ENCODE data around the gene CAMK1D. TPM values are rescaled to one million over a fixed set of nuclear protein-coding genes. Genes with fewer than 3 reads are reported as not detected.
A peak's percentile ranks its signal among the peaks of the same experiment; 100 is the strongest.

The CAMK1D gene
- polyA plus RNA-seq, 1 donor: 8.4 TPM

DNA sequence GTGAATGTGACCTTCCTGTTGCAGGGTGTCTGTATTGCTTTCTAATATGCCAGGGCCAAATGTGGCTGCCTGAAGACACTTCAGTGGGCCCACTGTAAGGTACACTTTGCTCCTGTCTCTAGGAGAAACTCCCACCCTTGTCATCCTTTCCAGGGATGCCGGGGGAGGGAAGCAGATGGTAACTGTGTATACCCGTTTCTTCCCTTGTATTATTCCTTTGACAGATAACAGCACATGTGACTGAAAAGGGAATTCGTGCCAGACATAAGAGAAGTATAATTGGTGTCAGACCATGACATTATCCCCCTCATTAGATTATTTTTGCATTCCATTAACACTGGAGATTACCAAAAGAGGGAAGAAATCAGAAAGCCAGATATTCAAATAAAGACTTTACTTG is 317.7 kb downstream of the CAMK1D start:
- no peaks in the 10 kb centered on the region for H3K36me3 ChIP-seq (ENCODE audit: control insufficient read depth, insufficient read depth, low read length)
- H3K4me1 ChIP-seq (ENCODE audit: control insufficient read depth, insufficient read depth, low read length): no peaks in the 10 kb centered on the region
- no peak overlapping the region for H3K27ac ChIP-seq (ENCODE audit: low read length)
- WGBS (ENCODE audit: insufficient coverage, low lambda C conversion rate): no CpG with 5 or more reads among the region's 3 CpGs
- H3K4me3 ChIP-seq (ENCODE audit: low read length): no peak overlapping the region
- H3K27me3 ChIP-seq (ENCODE audit: control insufficient read depth, insufficient read depth, low read length): no peaks in the 10 kb centered on the region
- no peaks in the 10 kb centered on the region for H3K9me3 ChIP-seq (ENCODE audit: control insufficient read depth, low read depth, low read length)
- DNase-seq: no peak

DNA sequence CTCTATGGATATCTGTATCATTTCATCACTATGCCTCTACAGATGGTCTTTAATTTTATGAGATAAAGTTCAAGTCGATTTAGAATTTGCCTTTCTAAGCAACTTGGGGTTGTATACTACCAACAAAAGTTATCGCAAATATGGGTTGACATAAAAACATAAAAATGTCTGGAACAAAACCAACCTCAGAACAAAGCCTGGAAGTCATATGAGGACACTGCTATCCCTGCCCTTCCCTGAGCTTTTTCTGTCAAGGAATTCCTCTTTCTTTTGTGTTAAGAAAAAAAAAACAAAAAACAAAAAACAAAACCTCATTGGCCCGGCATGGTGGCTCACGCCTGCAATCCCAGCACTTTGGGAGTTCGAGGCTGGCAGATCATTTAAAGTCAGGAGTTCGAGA is 319.3 kb downstream of the CAMK1D start:
- Histone ChIP-seq H3K4me1 (ENCODE audit: control insufficient read depth, insufficient read depth, low read length) (no peaks in the 10 kb centered on the region), H3K4me3 (ENCODE audit: low read length) (no peak overlapping the region), H3K9me3 (ENCODE audit: control insufficient read depth, low read depth, low read length) (no peaks in the 10 kb centered on the region), H3K27ac (ENCODE audit: low read length) (no peak overlapping the region), H3K27me3 (ENCODE audit: control insufficient read depth, insufficient read depth, low read length) (no peaks in the 10 kb centered on the region), H3K36me3 (ENCODE audit: control insufficient read depth, insufficient read depth, low read length) (no peaks in the 10 kb centered on the region)
- 90% methylated on average over 2 of the region's 6 CpGs for WGBS (ENCODE audit: insufficient coverage, low lambda C conversion rate)
- DNase-seq: no peak

DNA sequence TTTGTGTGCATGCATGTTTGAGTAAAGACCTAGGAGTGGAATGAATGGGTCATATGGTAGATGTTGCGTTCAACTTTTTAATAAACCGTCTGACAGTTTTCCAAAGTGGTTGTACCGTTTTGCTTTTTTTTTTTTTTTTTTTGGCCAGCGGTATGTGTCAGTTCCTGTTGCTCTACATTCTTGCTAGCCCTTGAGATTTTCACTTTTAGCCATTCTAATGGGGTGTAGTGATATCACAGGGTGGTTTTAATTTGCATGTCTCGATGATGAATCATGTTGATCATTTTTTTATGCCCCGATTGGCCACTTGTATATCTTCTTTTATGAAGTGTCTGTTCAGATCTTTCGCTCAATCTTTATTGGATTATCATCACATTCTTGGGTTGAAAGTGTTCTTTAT is 320.7 kb downstream of the CAMK1D start:
- WGBS (ENCODE audit: insufficient coverage, low lambda C conversion rate): 77% methylated on average over 5 of the region's 7 CpGs
- no peaks in the 10 kb centered on the region for H3K36me3 ChIP-seq (ENCODE audit: control insufficient read depth, insufficient read depth, low read length)
- H3K4me3 ChIP-seq (ENCODE audit: low read length): no peak overlapping the region
- H3K9me3 ChIP-seq (ENCODE audit: control insufficient read depth, low read depth, low read length): no peaks in the 10 kb centered on the region
- no peak overlapping the region for H3K27ac ChIP-seq (ENCODE audit: low read length)
- no peaks in the 10 kb centered on the region for H3K4me1 ChIP-seq (ENCODE audit: control insufficient read depth, insufficient read depth, low read length)
- DNase-seq: no peak
- H3K27me3 ChIP-seq (ENCODE audit: control insufficient read depth, insufficient read depth, low read length): no peaks in the 10 kb centered on the region

DNA sequence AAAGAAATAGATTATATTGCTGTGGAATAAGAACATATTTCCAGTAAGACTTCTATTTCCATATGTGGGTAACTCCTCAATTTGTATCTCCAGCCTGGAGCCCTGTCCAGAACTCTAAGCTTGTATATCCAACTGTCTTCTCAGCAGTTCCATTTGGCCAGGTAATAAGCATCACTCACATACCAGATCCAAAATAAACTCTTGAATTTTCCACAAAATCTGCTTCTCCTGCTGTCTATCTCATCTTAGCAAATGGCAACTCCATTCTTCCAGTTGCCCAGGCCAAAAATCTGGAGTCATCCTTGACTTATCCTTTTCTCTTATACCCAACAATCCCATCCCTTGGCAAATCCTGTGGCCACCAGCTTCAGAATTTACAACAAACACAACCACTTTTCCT is 325.8 kb downstream of the CAMK1D start:
- no peaks in the 10 kb centered on the region for H3K4me1 ChIP-seq (ENCODE audit: control insufficient read depth, insufficient read depth, low read length)
- H3K27me3 ChIP-seq (ENCODE audit: control insufficient read depth, insufficient read depth, low read length): no peaks in the 10 kb centered on the region
- H3K9me3 ChIP-seq (ENCODE audit: control insufficient read depth, low read depth, low read length): no peaks in the 10 kb centered on the region
- H3K36me3 ChIP-seq (ENCODE audit: control insufficient read depth, insufficient read depth, low read length): no peaks in the 10 kb centered on the region
- no peak for DNase-seq
- H3K27ac ChIP-seq (ENCODE audit: low read length): no peak overlapping the region
- no peak overlapping the region for H3K4me3 ChIP-seq (ENCODE audit: low read length)

DNA sequence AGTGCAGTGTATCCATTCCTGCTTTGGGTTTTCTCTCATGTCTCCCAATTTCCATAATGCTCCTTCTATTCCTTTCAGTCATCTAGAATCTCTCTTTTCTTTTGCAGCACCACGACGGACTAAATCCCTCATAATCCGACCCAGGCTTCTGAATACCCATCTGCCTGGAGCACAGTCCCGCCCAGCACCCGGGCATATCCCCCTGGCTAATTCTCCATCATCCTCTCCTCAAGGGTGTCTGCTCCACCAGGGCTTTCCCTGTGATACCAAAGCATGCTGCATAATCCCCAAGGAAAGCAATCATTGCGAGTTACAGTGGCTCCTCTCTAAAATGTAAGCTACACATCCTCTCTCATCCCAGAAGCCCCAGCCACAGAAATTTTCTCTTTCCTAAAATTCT is 330.3 kb downstream of the CAMK1D start:
- DNase-seq: no peak
- no CpG with 5 or more reads among the region's 6 CpGs for WGBS (ENCODE audit: insufficient coverage, low lambda C conversion rate)
- Histone ChIP-seq H3K27ac (ENCODE audit: low read length) (no peak overlapping the region), H3K4me1 (ENCODE audit: control insufficient read depth, insufficient read depth, low read length) (no peaks in the 10 kb centered on the region), H3K27me3 (ENCODE audit: control insufficient read depth, insufficient read depth, low read length) (no peaks in the 10 kb centered on the region), H3K9me3 (ENCODE audit: control insufficient read depth, low read depth, low read length) (no peaks in the 10 kb centered on the region), H3K4me3 (ENCODE audit: low read length) (no peak overlapping the region), H3K36me3 (ENCODE audit: control insufficient read depth, insufficient read depth, low read length) (no peaks in the 10 kb centered on the region)

DNA sequence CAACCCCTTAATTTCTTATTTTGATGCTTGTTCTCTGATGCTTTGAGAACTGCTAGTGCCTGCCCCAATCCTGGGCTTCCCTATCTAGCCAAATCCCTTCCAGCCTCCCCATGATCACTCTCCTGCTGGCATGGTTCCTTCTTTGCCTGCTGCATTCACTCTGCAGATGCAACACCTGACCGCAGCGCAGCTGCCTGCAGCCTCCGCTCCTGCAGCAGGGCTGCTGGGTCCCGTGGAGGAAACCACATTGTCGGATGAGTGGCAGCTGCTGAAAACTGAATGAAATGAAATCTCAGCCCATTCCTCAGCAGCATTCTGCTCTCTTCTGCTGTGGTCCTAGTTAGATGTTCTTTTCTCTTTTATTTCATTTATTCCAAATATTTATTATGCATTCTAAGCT is 331.9 kb downstream of the CAMK1D start:
- no peaks in the 10 kb centered on the region for H3K27me3 ChIP-seq (ENCODE audit: control insufficient read depth, insufficient read depth, low read length)
- no peak overlapping the region for H3K27ac ChIP-seq (ENCODE audit: low read length)
- DNase-seq: no peak
- no CpG with 5 or more reads among the region's 5 CpGs for WGBS (ENCODE audit: insufficient coverage, low lambda C conversion rate)
- no peaks in the 10 kb centered on the region for H3K9me3 ChIP-seq (ENCODE audit: control insufficient read depth, low read depth, low read length)
- H3K36me3 ChIP-seq (ENCODE audit: control insufficient read depth, insufficient read depth, low read length): no peaks in the 10 kb centered on the region
- no peak overlapping the region for H3K4me3 ChIP-seq (ENCODE audit: low read length)
- no peaks in the 10 kb centered on the region for H3K4me1 ChIP-seq (ENCODE audit: control insufficient read depth, insufficient read depth, low read length)

GRCh38 chr10:12684784-12685183 is 335.4 kb downstream of the CAMK1D start:
- Histone ChIP-seq H3K27ac (ENCODE audit: low read length) (no peak overlapping the region), H3K4me1 (ENCODE audit: control insufficient read depth, insufficient read depth, low read length) (no peaks in the 10 kb centered on the region), H3K9me3 (ENCODE audit: control insufficient read depth, low read depth, low read length) (no peaks in the 10 kb centered on the region), H3K36me3 (ENCODE audit: control insufficient read depth, insufficient read depth, low read length) (no peaks in the 10 kb centered on the region), H3K4me3 (ENCODE audit: low read length) (no peak overlapping the region), H3K27me3 (ENCODE audit: control insufficient read depth, insufficient read depth, low read length) (no peaks in the 10 kb centered on the region)
- DNase-seq: no peak
- no CpG with 5 or more reads among the region's 8 CpGs for WGBS (ENCODE audit: insufficient coverage, low lambda C conversion rate)

- no peaks in the 10 kb centered on the region for H3K36me3 ChIP-seq (ENCODE audit: control insufficient read depth, insufficient read depth, low read length)
- H3K4me1 ChIP-seq (ENCODE audit: control insufficient read depth, insufficient read depth, low read length): no peaks in the 10 kb centered on the region
- WGBS (ENCODE audit: insufficient coverage, low lambda C conversion rate): 90% methylated on average over 2 of the region's 11 CpGs
- no peaks in the 10 kb centered on the region for H3K9me3 ChIP-seq (ENCODE audit: control insufficient read depth, low read depth, low read length)
- H3K27me3 ChIP-seq (ENCODE audit: control insufficient read depth, insufficient read depth, low read length): no peaks in the 10 kb centered on the region
- peak overlapping the region; percentile 15 for H3K27ac ChIP-seq (ENCODE audit: low read length)
- no peak for DNase-seq
- H3K4me3 ChIP-seq (ENCODE audit: low read length): no peak overlapping the region
Observed at GRCh38 chr10:12685261-12686058, 336.1 kb downstream of the CAMK1D start.

DNA sequence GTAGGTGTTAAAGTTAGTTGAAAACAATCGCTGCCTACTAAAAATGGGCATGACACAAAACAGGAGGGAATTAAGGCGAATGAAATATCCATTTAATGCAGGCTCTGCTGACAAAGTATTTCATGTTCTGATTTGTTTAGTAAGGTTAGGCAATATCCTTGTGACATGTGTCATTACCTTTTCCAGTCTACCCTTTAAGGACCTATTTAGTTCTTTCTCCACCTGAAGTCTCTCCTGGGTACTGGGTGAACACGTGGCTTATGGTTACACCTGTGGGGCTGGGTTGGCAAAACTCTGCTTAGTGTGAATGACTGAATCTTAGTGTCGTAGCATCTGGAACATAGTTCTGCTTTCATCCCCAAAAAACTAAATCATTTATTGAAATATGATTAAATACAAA is 338.6 kb downstream of the CAMK1D start:
- 100% methylated on average over 1 of the region's 4 CpGs for WGBS (ENCODE audit: insufficient coverage, low lambda C conversion rate)
- Histone ChIP-seq H3K4me1 (ENCODE audit: control insufficient read depth, insufficient read depth, low read length) (no peaks in the 10 kb centered on the region), H3K27ac (ENCODE audit: low read length) (no peak overlapping the region), H3K36me3 (ENCODE audit: control insufficient read depth, insufficient read depth, low read length) (no peaks in the 10 kb centered on the region), H3K27me3 (ENCODE audit: control insufficient read depth, insufficient read depth, low read length) (no peaks in the 10 kb centered on the region), H3K9me3 (ENCODE audit: control insufficient read depth, low read depth, low read length) (no peaks in the 10 kb centered on the region), H3K4me3 (ENCODE audit: low read length) (no peak overlapping the region)
- DNase-seq: no peak

GRCh38 chr10:12689893-12690292 is 340.5 kb downstream of the CAMK1D start:
- Histone ChIP-seq H3K4me3 (ENCODE audit: low read length) (no peak overlapping the region), H3K27me3 (ENCODE audit: control insufficient read depth, insufficient read depth, low read length) (no peaks in the 10 kb centered on the region), H3K36me3 (ENCODE audit: control insufficient read depth, insufficient read depth, low read length) (no peaks in the 10 kb centered on the region), H3K27ac (ENCODE audit: low read length) (peak overlapping the region; percentile 15), H3K4me1 (ENCODE audit: control insufficient read depth, insufficient read depth, low read length) (no peaks in the 10 kb centered on the region), H3K9me3 (ENCODE audit: control insufficient read depth, low read depth, low read length) (no peaks in the 10 kb centered on the region)
- WGBS (ENCODE audit: insufficient coverage, low lambda C conversion rate): no CpG with 5 or more reads among the region's 6 CpGs
- peak; percentile 27 to 65 for DNase-seq

DNA sequence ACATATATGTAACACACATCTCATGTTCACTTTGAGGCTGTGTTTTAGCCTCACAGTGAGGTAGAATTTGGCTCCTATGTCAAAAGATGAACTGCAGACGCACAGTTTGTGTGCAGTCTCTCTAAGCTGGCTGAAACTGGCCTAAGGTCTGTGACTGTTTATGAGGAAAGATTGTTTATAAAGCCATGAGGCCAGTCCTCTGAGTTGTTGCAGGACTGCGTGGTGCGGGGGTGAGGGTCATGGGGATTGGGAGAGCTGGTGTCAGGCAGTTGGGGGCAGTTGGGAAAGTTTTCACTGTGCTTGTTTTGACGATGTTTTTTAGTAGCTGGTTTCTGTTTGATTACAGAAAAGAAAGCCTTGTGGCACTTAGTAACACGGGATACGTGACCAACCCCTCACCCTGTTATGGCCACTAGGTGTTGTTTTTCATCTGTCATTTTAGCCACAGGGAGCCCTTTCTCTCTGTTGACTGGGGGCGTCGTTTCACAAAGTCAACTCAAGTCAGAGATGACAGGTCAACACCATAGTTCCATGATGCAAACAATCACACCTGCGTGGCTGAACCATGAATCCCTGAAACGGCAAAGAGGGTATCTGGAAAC is 341.3 kb downstream of the CAMK1D start:
- H3K27ac ChIP-seq (ENCODE audit: low read length): peak overlapping the region; percentile 2
- peak in 1 of 2 donors; percentile 20 for DNase-seq
- H3K36me3 ChIP-seq (ENCODE audit: control insufficient read depth, insufficient read depth, low read length): no peaks in the 10 kb centered on the region
- H3K4me1 ChIP-seq (ENCODE audit: control insufficient read depth, insufficient read depth, low read length): no peaks in the 10 kb centered on the region
- no peaks in the 10 kb centered on the region for H3K9me3 ChIP-seq (ENCODE audit: control insufficient read depth, low read depth, low read length)
- no CpG with 5 or more reads among the region's 10 CpGs for WGBS (ENCODE audit: insufficient coverage, low lambda C conversion rate)
- no peak overlapping the region for H3K4me3 ChIP-seq (ENCODE audit: low read length)
- H3K27me3 ChIP-seq (ENCODE audit: control insufficient read depth, insufficient read depth, low read length): no peaks in the 10 kb centered on the region

All from large intestine (tissue), 3 donors.